ENCODE measurements around the gene EXOC4. TPM values are rescaled to one million over a fixed set of nuclear protein-coding genes. Genes with fewer than 3 reads are reported as not detected.
"Not testable (repeated sequence)": the region's sequence is repeated elsewhere in the genome, so short reads cannot be mapped to it uniquely, and the experiment has no call there.

The EXOC4 gene
- total RNA-seq, 2 donors from 2014 or later = 106 to 115 TPM

- 96 to 100% methylated on average over 1 to 2 of the region's 2 CpGs for WGBS, 2 experiments (ENCODE audit: insufficient coverage in 1 of 2, insufficient read length in 1 of 2)
- no peaks in the 10 kb centered on the region for H3K4me1 ChIP-seq (ENCODE audit: control insufficient read depth, insufficient read depth, low read length)
- no peaks in the 10 kb centered on the region for H3K4me1 Mint-ChIP-seq
- H3K27me3 ChIP-seq (ENCODE audit: control insufficient read depth, insufficient read depth, low read length, poor library complexity, severe bottlenecking) = no peaks in the 10 kb centered on the region
- peaks cover 9% of the 10 kb centered on the region for H3K9me3 ChIP-seq (ENCODE audit: control insufficient read depth, low read length)
- H3K36me3 ChIP-seq (ENCODE audit: control insufficient read depth, insufficient read depth, low read length) = peaks cover 29% of the 10 kb centered on the region
- no peak overlapping the region for H3K27ac Mint-ChIP-seq
- H3K4me3 Mint-ChIP-seq = no peak overlapping the region
- H3K27ac ChIP-seq (ENCODE audit: low read depth, low read length) = no peak overlapping the region
- H3K9ac ChIP-seq (ENCODE audit: extremely low read depth, low read length, poor library complexity, severe bottlenecking) = no peak overlapping the region
- peaks cover 71% of the 10 kb centered on the region for H3K36me3 Mint-ChIP-seq (ENCODE audit: low read depth)
- H3K4me3 ChIP-seq (ENCODE audit: low read length) = peak overlapping the region; percentile 45
- no peak for DNase-seq
- TF ChIP-seq CTCF (conservative IDR thresholded peaks at IDR 0.05) = no peak
- H3K9me3 Mint-ChIP-seq = peaks cover 45% of the 10 kb centered on the region
- H3K27me3 Mint-ChIP-seq (ENCODE audit: insufficient read depth) = no peaks in the 10 kb centered on the region
These were observed 68.0 kb downstream of the EXOC4 start for GRCh38 chr7:133320891-133321290.

- not testable (repeated sequence) for H3K27ac ChIP-seq (ENCODE audit: low read depth, low read length); H3K4me1 Mint-ChIP-seq; H3K27me3 ChIP-seq (ENCODE audit: control insufficient read depth, insufficient read depth, low read length, poor library complexity, severe bottlenecking); H3K4me1 ChIP-seq (ENCODE audit: control insufficient read depth, insufficient read depth, low read length); H3K9me3 ChIP-seq (ENCODE audit: control insufficient read depth, low read length); H3K4me3 Mint-ChIP-seq; H3K27ac Mint-ChIP-seq; H3K9ac ChIP-seq (ENCODE audit: extremely low read depth, low read length, poor library complexity, severe bottlenecking); H3K27me3 Mint-ChIP-seq (ENCODE audit: insufficient read depth); DNase-seq
- H3K36me3 Mint-ChIP-seq (ENCODE audit: low read depth) = peaks cover 75% of the 10 kb centered on the region
- Histone ChIP-seq H3K4me3 (ENCODE audit: low read length) (peak overlapping the region; percentile 45), H3K36me3 (ENCODE audit: control insufficient read depth, insufficient read depth, low read length) (peaks cover 29% of the 10 kb centered on the region)
- WGBS, 2 experiments (ENCODE audit: insufficient coverage in 1 of 2, insufficient read length in 1 of 2) = 86 to 94% methylated on average over 4 of the region's 4 CpGs
- peaks cover 49% of the 10 kb centered on the region for H3K9me3 Mint-ChIP-seq
These were observed 68.5 kb downstream of the EXOC4 start for GRCh38 chr7:133321366-133321765.

- H3K9ac ChIP-seq (ENCODE audit: extremely low read depth, low read length, poor library complexity, severe bottlenecking); H3K36me3 ChIP-seq (ENCODE audit: control insufficient read depth, insufficient read depth, low read length); H3K4me3 ChIP-seq (ENCODE audit: low read length); H3K27me3 Mint-ChIP-seq (ENCODE audit: insufficient read depth); DNase-seq; H3K4me3 Mint-ChIP-seq; H3K27me3 ChIP-seq (ENCODE audit: control insufficient read depth, insufficient read depth, low read length, poor library complexity, severe bottlenecking); H3K4me1 ChIP-seq (ENCODE audit: control insufficient read depth, insufficient read depth, low read length); H3K27ac Mint-ChIP-seq; H3K27ac ChIP-seq (ENCODE audit: low read depth, low read length): not testable (repeated sequence)
- H3K4me1 Mint-ChIP-seq = peaks cover 10% of the 10 kb centered on the region
- peaks cover 89% of the 10 kb centered on the region for H3K36me3 Mint-ChIP-seq (ENCODE audit: low read depth)
- peaks cover 17% of the 10 kb centered on the region for H3K9me3 ChIP-seq (ENCODE audit: control insufficient read depth, low read length)
- 94% methylated on average over 5 to 8 of the region's 8 CpGs for WGBS, 2 experiments (ENCODE audit: insufficient coverage in 1 of 2, insufficient read length in 1 of 2)
- peaks cover 55% of the 10 kb centered on the region for H3K9me3 Mint-ChIP-seq
These were observed 73.9 kb downstream of the EXOC4 start for GRCh38 chr7:133326745-133327144.

GRCh38 chr7:133328021-133328420, 75.1 kb downstream of the EXOC4 start:
- WGBS, 2 experiments (ENCODE audit: insufficient coverage in 1 of 2, insufficient read length in 1 of 2) = 91 to 100% methylated on average over 1 of the region's 1 CpG
- peaks cover 17% of the 10 kb centered on the region for H3K9me3 ChIP-seq (ENCODE audit: control insufficient read depth, low read length)
- H3K4me3 Mint-ChIP-seq; H3K4me1 ChIP-seq (ENCODE audit: control insufficient read depth, insufficient read depth, low read length); DNase-seq; H3K9ac ChIP-seq (ENCODE audit: extremely low read depth, low read length, poor library complexity, severe bottlenecking); H3K27me3 ChIP-seq (ENCODE audit: control insufficient read depth, insufficient read depth, low read length, poor library complexity, severe bottlenecking); H3K27ac ChIP-seq (ENCODE audit: low read depth, low read length); H3K27ac Mint-ChIP-seq; H3K36me3 ChIP-seq (ENCODE audit: control insufficient read depth, insufficient read depth, low read length); H3K4me3 ChIP-seq (ENCODE audit: low read length); H3K27me3 Mint-ChIP-seq (ENCODE audit: insufficient read depth): not testable (repeated sequence)
- Mint-ChIP-seq H3K4me1 (peaks cover 10% of the 10 kb centered on the region), H3K36me3 (ENCODE audit: low read depth) (peaks cover 82% of the 10 kb centered on the region), H3K9me3 (peaks cover 45% of the 10 kb centered on the region)
